GM12874 (cell line): ENCODE data around the gene LMF1.

ENCODE experiments used
- TF ChIP-seq, protein P1 (sequence below): IDR thresholded peaks from 2 replicates; pipeline ENCODE4 v1.5.1; 2011; ENCODE audit warnings: low read depth, mild to moderate bottlenecking, control low read depth, low read length, moderate library complexity; ENCODE audit not compliant: insufficient read depth

Gene LMF1

DNA sequence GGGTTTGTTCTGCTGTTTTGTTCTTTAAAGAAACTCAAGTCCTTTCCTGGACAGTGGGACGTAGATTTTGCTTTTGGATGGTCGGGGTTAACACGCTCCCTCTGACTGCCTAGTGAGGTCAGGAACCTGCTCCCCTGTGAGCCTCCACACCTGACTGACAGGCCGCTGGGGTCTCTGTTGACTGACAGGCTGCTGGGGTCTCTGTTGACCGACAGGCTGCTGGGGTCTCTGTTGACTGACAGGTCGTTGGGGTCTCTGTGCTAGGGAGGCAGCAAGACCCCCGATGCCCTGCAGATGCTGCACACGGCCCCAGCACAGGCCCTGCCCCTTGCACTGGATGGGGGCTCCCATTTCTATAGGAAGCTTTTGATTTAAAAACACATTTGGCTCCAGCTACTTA lies 33.5 kb downstream of the LMF1 start:
- TF ChIP-seq, protein P1, sequence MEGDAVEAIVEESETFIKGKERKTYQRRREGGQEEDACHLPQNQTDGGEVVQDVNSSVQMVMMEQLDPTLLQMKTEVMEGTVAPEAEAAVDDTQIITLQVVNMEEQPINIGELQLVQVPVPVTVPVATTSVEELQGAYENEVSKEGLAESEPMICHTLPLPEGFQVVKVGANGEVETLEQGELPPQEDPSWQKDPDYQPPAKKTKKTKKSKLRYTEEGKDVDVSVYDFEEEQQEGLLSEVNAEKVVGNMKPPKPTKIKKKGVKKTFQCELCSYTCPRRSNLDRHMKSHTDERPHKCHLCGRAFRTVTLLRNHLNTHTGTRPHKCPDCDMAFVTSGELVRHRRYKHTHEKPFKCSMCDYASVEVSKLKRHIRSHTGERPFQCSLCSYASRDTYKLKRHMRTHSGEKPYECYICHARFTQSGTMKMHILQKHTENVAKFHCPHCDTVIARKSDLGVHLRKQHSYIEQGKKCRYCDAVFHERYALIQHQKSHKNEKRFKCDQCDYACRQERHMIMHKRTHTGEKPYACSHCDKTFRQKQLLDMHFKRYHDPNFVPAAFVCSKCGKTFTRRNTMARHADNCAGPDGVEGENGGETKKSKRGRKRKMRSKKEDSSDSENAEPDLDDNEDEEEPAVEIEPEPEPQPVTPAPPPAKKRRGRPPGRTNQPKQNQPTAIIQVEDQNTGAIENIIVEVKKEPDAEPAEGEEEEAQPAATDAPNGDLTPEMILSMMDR, result no peak

DNA sequence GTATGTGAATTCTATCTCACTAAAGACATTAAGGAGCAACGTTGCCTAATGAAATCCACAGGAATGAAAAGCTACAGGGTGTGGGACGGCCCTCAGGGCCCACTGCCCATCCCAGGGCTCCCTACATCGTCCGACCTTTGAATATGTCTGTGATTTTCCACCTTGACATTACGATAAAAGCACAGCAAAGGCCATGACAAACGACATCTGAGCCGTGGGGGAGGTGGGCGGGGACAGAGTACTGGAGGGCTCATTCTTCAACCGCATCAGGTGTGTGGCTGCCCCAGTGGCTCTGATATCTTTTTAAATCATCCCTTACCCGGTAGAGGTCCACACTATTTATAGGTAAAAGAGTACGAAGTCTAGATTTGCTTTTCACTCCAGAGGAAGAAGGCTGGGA lies 35.1 kb downstream of the LMF1 start:
- TF ChIP-seq, protein P1, result no peak

DNA sequence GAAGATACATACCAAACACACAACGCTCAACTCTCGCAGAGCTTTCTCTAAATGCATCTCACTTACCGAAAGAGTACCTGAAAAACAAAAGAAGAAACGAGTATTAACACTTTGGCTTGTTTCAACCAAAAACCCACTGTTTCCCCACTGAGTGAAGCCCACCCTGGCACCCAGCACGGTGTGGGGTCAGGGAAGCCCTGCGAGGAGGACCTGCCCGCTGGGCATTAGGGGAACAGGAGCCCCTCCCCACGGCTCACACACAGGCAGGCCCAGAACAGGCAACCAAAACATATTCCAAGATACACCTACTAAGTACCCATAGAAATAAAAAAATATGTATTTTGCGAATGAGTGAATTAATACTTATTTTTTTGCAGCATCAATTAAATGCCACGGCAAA lies 36.6 kb downstream of the LMF1 start:
- TF ChIP-seq, protein P1, result no peak

DNA sequence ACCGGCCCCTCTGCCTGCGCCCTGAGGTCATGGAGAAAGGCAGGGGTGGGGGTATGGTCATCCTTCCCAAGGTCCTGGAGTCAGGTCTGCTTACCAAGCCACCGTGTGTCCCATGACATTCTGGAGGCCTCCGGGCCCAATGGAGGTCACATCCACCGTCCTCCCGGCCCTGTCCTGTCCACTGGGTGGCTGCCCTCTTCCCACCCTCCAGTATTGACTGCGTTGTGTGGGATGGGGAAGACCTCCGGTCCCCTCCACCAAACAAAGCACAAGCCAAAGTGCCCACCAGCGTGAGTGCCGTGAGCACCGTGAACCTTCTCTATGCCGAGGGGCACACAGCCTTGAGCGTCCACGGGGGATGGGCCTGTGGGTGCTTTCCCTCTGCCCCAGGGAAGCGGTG lies 37.2 kb downstream of the LMF1 start:
- TF ChIP-seq, protein P1, result no peak

DNA sequence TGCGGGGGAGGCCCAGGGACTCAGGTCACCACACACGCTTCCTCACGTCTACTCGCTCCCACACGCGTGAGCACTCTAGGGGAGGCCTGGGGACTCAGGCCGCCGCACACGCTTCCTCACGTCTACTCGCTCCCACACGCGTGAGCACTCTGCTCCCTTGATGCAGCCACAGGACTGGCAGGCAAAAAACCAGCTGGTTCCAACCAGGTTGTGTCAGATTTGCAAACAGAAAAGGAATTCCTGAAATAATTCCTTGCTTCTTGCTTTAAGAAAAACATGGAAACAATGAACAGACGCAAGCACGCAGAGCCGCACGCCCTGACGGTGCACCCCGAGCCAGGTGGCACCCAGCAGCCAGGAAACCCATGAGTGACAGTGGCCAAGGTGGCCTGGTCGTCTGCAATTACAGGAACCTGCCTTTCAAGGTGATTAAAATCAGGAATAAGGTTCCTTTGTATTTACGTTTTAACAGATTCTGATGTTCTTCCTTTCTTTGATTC lies 37.9 kb downstream of the LMF1 start:
- TF ChIP-seq, protein P1, result no peak

DNA sequence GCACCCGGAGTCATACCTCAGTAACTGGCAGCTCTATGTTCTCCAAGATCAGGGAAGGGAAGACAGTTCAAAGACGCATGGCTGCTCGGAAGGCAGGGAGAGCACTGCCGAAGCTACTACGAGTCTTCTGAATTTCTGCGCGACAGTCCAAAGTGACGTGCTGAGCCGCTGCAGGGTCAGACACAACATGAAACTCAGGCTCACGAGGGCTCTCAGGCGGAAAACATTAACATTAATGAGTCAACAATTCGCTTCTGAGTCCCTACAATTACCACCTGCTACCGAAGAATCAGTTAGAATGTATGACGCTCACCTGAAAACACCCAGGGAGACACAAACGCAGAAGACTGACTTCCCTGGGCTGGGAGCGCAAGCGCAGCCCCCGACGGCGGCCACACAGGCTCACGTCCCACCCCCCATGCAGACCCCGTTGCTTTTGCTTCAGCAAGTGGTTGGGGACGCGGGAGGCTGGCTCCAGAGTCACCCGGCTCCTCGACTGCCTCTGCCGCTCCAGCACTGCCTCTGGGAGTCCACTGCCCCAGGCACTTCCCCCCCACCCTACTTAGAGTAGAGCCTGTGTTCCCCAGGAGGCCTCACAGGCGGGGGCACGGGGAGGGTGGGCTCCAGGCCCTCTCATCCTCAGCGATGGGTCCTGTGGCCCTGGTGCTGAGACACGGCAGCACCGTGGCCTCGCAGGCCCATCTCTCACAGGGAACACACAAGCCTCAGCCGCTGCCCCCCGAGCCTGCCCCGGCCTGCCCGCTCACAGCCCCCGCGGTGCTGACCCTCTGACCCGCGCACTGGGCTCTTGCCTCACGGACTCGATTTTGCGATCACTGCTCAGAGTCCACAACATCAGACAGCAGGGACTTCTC lies 38.9 kb downstream of the LMF1 start:
- TF ChIP-seq, protein P1, result no peak

DNA sequence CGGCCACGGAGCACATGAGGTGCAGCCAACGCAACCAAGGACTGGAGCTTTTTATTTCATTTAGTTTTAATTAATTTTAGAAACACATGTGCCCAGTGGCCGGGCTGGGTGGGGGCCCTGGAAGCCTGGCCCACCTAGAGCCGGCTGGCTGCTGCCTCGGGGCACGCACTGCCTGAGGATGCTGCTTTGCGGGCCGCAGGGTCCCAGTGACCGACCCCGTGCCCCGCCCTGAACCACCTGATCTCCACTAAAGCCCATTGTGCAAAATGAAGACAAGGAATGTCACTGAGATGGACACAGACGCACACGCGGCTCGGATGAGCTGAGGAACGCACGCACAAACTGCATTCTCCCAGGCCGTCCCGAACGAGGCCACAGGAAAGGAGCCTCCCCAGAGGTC lies 39.6 kb downstream of the LMF1 start:
- TF ChIP-seq, protein P1, result no peak
